Skeletal muscle cell (primary cell): ENCODE data around the gene CALN1.
"Not testable (repeated sequence)": the region's sequence is repeated elsewhere in the genome, so short reads cannot be mapped to it uniquely, and the experiment has no call there.

Source experiments
- DNase-seq: peaks from one replicate; pipeline ENCODE4 v3.0.0-alpha.2; 2010; ENCODE audit warnings: low read depth
- H3K4me3 ChIP-seq: 2 replicates; pipeline ENCODE4 v1.5.1; 2011; ENCODE audit warnings: low read depth, mild to moderate bottlenecking, control low read depth, low read length, moderate library complexity

Gene CALN1

DNA sequence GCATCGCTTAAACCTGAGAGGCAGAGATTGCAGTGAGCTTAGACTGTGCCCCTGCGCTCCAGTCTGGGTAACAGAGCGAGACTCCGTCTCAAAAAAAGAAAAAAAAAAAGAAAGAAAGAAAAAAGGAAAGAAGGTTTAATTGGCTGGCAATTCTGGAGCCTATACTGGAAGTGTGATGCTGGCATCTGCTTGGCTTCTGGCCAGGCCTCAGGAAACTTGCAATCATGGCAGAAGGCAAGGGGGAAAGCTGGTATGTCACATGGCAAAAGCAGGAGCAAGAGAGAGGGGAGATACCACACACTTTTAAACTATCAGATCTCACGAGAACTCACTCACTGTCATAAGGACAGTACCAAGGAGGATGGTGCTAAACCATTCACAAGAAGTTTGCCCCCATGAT is 190.0 kb downstream of the CALN1 start:
- no peak overlapping the region for H3K4me3 ChIP-seq
- DNase-seq, result no peak

DNA sequence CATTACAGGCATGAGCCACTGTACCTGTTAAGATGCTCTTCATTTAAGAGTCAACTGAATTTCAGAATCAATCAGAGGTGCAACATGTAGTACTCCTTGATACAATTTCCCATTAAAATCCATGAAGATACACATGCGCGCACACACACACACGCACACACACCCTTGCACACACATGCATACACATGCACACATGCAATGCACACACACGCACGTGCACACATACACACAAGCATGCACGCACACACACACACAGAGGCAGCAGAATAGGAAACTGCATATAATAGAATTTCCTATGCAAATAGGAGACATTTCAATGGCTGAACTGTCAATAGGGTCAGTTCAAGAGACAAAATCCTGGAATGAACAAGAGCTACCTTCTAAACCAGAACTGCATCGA is 192.6 kb downstream of the CALN1 start:
- H3K4me3 ChIP-seq, result no peak overlapping the region
- DNase-seq, result no peak

DNA sequence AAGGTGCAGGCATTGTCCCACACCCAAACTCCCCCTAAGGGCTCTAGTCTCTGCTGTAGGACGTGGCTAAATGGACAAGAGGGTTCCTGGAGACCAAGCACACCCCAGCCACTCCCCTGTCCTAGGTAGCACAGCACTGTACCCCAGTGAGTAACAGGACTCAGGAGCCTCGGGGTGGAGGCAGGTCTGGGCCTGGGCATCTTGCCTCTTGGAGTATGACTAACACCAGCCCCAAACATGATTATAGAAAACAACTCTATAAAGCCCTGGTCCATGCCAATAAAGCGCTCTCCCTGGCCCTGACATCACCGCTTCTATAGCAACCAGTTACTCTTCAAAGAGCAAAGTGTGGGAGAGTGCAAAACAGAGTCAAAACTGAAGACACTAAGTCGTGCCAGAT is 195.0 kb downstream of the CALN1 start:
- H3K4me3 ChIP-seq, result no peak overlapping the region
- DNase-seq, result no peak

DNA sequence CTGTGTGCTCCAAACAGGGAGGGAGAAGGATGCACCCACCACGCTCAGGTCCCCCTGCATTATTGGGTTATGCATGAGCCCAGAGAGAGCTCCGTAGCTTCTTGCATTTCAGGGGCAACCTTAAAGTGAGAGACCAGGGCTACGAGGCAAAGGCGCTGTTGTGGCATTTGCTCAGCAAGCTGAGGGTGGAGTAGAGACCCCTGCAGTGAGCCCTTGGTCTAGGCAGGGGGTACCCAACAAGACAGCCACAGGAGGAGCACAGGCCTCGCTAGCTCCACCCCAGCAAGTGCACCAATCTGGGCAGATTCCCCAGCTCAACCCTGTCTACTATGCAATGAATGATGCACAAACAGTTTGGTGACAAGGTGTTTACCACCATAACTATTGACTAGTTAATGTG is 198.4 kb downstream of the CALN1 start:
- H3K4me3 ChIP-seq, result no peak overlapping the region
- DNase-seq, result no peak

DNA sequence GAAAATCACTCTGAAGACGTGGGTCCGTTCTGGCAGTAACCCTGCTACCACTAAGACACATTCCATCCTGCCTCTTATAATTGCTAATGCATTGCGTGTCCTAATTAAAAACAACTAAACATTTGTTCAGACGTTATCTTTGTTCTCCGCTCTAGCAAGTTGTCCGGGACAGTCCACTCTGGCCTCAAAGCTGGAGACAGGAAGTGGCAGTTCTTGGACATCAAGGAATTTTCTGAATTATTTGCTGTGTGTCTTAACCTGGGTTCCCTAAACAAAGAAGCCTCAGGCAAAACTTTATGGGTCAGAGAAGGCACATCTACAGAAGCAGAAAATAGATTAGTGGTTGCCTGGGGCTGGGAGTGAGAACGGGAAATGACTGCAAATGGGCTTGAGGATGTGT is 199.1 kb downstream of the CALN1 start:
- no peak for DNase-seq
- H3K4me3 ChIP-seq, result no peak overlapping the region

DNA sequence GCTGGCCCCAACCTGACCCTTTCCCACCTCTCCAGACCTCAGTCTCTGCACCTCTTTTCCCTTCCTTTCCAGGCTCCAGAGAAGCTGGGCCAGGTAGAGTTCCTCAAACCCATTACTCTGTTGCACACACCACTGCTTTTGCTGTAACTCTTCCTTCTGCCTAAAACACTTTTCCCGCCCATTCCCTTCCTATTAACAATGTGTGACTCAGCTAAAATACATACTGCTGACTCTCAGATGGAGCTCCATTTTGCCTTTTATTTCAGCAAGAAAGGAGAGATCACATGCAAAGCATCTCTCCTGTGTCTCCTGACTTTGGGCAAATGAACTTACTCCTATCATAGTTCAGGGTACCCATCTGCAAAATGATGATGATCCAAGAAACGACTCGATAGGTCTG is 201.0 kb downstream of the CALN1 start:
- DNase-seq, result no peak
- H3K4me3 ChIP-seq, result no peak overlapping the region

DNA sequence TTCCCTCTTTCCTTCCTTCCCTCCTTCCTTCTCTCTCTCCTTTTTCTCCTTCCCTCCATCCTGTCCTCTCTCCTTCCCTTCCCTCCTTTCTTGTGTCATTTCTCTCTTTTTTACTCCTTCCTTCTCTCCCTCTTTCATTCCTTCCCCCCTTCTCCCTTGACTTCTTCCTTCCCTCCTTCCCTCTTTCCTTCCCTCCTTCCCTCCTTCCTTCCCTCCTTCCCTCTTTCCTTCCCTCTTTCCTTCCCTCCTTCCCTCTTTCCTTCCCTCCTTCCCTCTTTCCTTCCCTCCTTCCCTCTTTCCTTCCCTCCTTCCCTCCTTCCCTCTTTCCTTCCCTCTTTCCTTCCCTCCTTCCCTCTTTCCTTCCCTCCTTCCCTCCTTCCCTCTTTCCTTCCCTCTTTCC is 203.1 kb downstream of the CALN1 start:
- not testable (repeated sequence) for H3K4me3 ChIP-seq, DNase-seq

DNA sequence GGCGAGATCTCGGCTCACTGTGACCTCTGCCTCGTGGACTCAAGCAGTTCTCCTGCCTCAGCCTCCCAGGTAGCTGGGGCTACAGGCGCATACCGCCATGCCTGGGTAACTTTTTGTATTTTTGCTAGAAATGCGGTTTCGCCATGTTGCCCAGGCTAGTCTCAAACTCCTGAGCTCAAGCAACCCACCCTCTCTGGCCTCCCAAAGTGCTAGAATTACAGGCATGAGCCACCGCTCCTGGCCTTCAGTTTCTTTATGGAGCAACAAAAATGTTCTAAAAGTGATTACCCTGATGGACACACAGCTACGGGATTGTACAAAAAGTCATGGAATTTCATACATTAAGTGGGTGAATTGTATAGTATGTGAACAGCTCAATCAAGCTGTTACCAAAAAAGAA is 216.0 kb downstream of the CALN1 start:
- DNase-seq, result no peak
- H3K4me3 ChIP-seq, result no peak overlapping the region

DNA sequence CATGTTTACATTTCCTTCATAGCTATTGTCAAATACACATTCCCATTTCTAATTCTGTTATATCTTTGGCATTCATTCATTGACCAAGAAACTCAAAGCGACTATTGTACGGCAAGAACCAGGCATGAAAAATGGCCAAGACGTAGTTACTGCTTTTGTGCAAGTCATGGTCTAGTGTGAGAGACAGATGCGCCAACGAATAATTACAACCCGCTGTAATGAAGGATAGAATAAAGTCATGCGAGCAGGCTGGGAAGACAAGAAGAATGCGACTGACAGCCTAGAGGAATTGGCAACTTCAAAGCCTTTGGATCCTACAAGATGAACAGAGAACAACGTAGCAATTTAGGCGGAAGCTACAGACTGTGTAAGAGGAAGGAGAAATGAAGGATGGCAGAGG is 221.2 kb downstream of the CALN1 start:
- no peak overlapping the region for H3K4me3 ChIP-seq
- DNase-seq, result no peak

DNA sequence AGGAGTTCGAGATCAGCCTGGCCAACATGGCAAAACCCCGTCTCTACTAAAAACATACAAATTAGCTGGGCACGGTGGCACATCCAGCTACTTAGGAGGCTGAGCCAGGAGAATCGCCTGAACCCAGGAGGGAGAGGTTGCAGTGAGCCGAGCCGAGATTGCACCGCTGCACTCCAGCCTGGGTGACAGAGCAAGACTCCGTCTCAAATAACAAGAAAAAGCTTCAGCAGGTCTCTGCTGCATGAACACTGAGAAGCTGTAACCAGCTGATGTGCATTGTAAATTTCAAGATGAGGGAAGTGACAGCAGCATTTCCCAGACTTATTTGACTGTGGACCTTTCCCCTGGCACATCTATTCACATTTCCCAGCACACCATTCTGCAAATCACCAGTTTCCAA is 222.0 kb downstream of the CALN1 start:
- DNase-seq, result no peak
- no peak overlapping the region for H3K4me3 ChIP-seq

DNA sequence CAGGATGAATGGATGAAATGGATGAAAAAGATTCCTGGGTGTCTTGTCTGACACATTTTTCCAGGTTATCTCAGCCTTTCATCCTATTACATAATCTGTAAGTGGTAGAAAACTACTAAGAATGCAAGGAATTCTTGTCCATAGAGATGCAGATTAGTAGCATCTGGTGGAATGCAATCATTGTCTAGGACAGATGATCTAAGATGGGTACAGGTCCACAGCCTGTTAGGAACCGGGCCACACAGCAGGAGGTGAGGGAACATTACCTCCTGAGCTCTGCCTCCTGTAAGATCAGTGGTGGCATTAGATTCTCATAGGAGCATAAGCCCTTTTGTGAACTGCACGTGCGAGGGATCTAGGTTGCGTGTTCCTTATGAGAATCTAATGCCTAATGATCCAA is 225.0 kb downstream of the CALN1 start:
- DNase-seq, result no peak
- H3K4me3 ChIP-seq, result no peak overlapping the region

DNA sequence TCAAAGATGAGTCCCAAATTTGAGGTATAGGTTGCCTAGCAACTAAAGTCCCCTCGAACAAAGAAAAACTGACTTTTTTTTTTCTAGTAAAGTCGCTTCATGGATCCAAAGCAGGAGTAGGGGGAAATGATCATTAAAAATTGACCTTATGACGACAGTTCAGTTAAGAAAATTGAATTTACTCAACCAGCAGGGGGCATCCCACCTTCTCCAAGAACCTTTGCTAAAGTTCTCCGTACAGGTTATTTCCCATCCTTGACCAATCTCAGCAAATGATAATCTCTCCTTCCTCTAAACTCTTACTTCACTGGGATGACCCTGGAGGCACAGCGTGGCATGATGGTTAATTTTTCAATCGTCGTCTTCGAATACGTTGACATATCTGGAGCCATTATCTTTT is 228.3 kb downstream of the CALN1 start:
- no peak overlapping the region for H3K4me3 ChIP-seq
- DNase-seq, result no peak

DNA sequence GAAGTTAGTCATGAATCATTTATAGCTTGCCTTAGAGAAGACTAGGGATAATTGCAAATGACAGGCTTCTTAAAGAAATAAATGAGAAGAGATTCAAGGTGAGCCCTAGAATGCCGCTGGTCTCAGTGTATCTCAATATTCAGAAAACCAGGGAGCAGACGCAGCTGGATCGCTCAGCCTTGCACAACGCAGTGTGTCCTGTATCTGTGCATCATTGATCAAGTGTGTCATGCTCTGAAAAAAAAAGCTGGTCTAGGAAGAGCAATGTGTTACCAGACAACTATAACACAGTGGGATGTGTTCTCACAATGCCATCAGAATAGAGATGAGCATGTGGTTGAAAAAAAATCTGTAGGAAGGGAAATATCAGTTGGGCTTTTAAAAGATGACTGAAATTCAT is 230.1 kb downstream of the CALN1 start:
- no peak overlapping the region for H3K4me3 ChIP-seq
- DNase-seq, result no peak

DNA sequence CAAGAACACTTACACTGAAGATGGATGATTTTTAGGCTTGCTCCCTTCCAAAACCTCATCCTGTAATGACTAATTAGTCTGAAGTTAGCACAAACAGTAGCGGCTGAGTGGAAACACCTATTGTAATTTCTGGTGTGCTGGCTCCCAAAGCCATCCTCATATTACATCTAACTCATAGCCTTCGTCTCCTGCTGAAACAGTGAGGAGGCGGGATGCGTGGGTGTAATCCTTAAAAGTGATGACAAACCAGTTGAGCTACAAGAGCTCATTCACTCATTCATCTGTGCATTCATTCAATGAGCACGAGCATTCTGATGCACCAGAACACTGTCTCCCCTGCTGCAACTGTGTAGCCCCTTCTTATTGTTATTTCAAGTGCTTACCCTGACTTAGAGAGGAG is 235.3 kb downstream of the CALN1 start:
- H3K4me3 ChIP-seq, result no peak overlapping the region
- DNase-seq, result no peak

DNA sequence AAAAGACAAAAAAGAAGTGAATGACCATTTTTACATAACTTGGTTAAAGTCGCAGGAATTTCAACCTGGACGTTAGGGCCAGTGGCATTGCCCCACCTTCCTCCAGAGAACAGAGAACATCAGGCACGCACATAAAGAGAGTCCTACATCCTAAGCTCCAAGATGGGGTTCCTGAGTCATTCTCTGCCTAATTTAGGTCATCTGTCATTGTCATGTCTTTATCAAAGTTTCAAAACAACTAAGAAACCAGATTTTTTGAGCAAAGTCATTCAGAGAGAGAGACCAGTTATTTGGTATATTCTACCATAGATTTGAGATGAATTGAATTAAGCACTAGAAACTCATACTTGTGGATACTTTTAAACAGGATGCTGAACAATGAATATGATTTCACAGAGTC is 241.7 kb downstream of the CALN1 start:
- no peak overlapping the region for H3K4me3 ChIP-seq
- DNase-seq, result no peak

DNA sequence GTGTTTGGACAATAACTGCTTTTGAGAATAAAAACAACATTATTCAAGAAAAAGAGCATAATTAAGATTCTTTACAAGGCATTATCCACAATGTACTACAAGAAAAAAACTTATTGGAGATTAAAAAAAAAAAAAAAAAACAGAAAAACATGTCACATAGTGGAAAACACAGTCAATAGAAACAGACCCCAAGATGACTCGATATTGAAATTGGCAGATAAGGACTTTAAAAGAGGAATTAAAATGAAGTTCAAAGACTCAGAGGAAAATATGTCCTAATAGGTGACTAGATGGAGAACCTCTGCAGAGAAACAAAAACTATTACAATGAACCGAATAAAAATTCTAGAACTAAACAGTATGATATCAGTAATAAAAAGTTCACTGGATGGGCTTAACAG is 248.9 kb downstream of the CALN1 start:
- no peak for DNase-seq
- H3K4me3 ChIP-seq, result no peak overlapping the region

DNA sequence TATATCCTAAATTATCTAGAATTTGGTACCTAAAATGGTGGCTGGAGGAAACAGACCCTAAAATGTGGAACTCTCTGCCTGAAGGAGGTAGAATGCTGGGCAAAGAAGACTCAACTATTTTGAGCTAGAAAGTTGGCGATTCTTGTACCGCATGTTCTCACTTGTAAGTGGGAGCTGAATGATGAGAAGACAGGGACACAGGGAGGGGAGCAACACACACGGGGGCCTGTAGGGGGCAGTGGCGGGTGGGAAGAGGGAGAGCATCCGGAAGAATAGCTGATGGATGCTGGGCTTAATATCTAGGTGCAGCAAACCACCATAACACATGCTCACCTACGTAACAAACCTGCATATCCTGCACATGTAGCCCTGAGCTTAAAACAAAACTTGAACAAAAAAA is 250.6 kb downstream of the CALN1 start:
- no peak for DNase-seq
- H3K4me3 ChIP-seq, result no peak overlapping the region

DNA sequence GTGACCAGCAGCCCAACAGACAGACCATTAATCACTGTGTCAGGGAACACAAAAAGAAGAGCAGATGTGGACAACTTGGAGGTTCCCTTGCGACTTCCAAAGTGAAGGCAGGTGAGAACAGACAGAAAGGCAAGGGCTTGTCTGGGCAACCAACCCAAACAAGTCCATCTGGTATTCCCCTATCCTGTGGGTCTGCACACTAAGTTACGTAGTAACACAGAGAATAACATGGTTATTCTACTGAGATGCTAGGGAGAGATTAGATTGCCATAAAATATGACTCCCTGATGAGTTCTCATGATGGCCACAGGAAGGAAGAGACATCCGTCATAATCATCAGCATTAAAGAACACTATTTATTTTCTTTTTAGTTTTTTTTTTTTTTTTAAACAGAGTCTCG is 252.2 kb downstream of the CALN1 start:
- DNase-seq, result no peak
- H3K4me3 ChIP-seq, result no peak overlapping the region

DNA sequence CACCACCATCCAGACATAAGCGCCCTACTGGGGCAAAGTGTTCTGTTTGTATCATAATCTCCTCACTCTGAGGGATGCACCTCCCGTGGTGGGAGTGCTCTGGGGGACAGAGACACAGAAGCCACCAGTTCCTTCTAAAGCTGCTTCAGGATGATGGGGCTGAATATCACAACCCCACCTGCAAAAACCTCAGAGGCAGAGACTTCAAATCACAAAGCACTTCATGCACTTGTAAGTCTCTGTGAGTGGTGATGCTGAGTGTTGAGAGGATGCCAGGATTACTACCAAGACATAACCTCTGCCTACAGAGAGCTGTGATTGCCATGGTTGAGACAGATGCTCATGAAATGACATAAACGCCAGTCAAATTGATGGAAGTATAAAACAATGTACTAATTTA is 255.5 kb downstream of the CALN1 start:
- no peak for DNase-seq

DNA sequence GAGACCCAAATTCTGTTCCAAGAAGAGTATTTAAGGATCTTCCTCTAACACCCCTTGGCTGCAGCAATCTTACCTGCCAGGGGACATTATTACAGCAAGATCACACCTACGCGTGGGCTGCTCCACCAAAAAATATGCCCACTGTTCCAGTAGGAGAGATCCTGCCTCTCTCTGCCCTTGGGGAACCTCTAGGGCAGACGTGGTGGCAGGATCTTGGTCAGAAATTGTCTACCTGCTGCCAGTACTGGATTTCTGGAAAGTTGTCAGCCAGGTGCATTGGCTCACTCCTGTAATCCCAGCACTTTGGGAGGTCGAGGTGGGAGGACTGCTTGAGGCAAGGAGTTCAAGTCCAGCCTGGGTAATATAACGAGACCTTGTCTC is 259.0 kb downstream of the CALN1 start:
- no peak for DNase-seq
- H3K4me3 ChIP-seq, result no peak overlapping the region

More for the DNA sequence above, 255.5 kb downstream of the CALN1 start:
- H3K4me3 ChIP-seq, result no peak overlapping the region

DNA sequence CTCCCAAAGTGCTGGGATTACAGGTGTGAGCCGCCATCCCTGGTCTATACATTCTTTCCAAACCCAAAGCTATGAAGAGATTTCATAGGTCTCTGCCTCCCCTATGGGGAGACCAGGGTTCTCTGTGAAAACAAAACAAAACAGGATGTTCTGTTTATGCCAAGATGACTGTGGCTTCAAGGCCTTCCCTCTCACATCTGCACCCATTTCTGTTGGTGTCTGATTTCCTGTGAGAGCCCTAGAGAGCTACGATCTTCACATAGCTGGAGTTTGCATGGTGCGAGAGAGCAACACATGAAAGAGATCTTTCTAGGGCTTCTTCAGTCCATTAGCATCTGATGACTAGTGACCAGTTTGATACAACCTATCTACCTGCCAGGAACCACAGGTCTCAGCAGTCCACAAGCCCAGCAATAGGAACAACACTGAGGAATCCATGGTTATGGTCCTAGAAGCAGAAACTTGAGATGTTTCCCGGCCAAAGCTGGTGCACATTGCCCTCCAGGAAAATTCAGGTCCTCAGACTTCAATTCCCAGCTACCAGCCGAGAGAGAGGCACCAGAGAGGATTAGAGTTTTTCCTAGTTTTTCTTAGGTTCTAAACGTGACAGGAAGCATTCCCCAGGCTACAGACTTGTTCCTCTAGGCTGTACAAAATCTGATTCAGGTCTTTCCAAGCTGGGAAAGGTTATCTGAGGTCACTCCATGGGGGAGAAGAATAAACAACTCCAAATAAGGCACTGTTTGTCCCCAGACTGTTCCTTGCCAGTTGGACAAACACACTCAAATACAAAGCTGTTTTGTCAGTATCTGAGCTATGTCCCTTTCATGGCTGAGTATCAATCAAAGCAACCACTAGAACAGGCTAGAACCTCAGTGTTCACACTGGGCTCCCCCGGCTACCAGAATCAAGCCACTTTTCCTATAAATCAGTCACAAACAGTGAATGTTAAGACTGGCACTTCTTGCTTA is 259.7 kb downstream of the CALN1 start:
- DNase-seq, result no peak
- no peak overlapping the region for H3K4me3 ChIP-seq

DNA sequence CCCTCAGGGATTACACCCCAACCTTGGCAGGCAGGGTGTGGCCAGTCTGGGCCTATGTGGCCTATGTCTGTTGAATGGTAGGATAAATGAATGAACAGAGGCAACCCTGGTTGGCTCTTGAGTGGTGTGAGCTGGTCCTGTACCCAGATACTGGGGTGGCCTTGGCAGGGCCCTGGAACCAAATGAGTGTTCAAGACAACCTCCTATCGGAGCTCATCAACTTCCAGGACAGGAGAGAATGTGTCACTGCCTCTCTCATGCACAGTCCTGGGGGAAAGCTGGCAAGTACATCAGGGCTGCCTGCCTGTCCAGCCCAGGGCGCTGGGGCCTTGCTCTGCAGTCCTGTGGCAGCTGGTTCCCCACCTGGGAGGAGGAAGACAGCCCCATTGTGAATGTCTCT is 271.6 kb downstream of the CALN1 start:
- H3K4me3 ChIP-seq, result no peak overlapping the region
- no peak for DNase-seq
